Vagina (tissue), 2 donors: ENCODE measurements around the gene CCDC85C.

ENCODE experiments used
- CTCF ChIP-seq, 3 experiments: fragments of 450-650 bp in 2 of 3; fragments of 200-600 bp in 1 of 3; sonication (generic) in 1 of 3; IDR thresholded peaks; one replicate each; pipeline ENCODE4 v1.5.1; 2017 to 2019; ENCODE audit warnings: antibody characterized with exemption in 3 of 3, mild to moderate bottlenecking in 2 of 3, moderate library complexity in 2 of 3
- POLR2AphosphoS5 ChIP-seq, 2 donors: sonication (generic); formaldehyde crosslinking; IDR thresholded peaks; one replicate each; pipeline ENCODE4 v1.9.0; 2017; ENCODE audit warnings: antibody characterized with exemption in 2 of 2, mild to moderate bottlenecking in 2 of 2, low read depth in 1 of 2; ENCODE audit not compliant: insufficient read depth in 1 of 2

- no peak for TF ChIP-seq CTCF (IDR thresholded peaks at IDR 0.05)
- no peak for TF ChIP-seq POLR2AphosphoS5 (IDR thresholded peaks at IDR 0.05; ENCODE audit: insufficient read depth in 1 of 2, low read depth in 1 of 2)
Observed at GRCh38 chr14:99516871-99517642, 87.0 kb downstream of the CCDC85C start.
